ENCODE measurements around the gene NPIPB6.
A peak's percentile ranks its signal among the peaks of the same experiment; 100 is the strongest.
"Not testable (repeated sequence)": the region's sequence is repeated elsewhere in the genome, so short reads cannot be mapped to it uniquely, and the experiment has no call there.

NPIPB6 gene

GRCh38 chr16:28363408-28363807, at the start of gene NPIPB6:
NPIPB6 (minus strand) TSS chr16:28363508; CDS start chr16:28362822, 686 bp downstream.
- not testable (repeated sequence) for H3K27ac ChIP-seq (ENCODE audit: low read length); H3K9ac ChIP-seq (ENCODE audit: low read depth, low read length)

GRCh38 chr16:28403220-28404072, 40.1 kb upstream of the NPIPB6 start, which contains the start of gene EIF3CL:
EIF3CL (minus strand) TSS chr16:28403841; CDS start chr16:28403618, 223 bp downstream.
- not testable (repeated sequence) for H3K36me3 ChIP-seq (ENCODE audit: insufficient read depth, low read depth, low read length); H3K9me3 ChIP-seq (ENCODE audit: insufficient read depth, low read depth, low read length); H3K27ac ChIP-seq (ENCODE audit: low read length); H3K9ac ChIP-seq (ENCODE audit: low read depth, low read length); H3K4me1 ChIP-seq (ENCODE audit: insufficient read depth, low read length); H3K27me3 ChIP-seq (ENCODE audit: insufficient read depth, low read length)
- peak within 1 kb of the TSS; percentile 58; the same call in 1 of the 2 replicates for H3K4me3 ChIP-seq (ENCODE audit: low read length)

More at GRCh38 chr16:28363408-28363807, at the start of gene NPIPB6:
- H3K27me3 ChIP-seq (ENCODE audit: insufficient read depth, low read length); H3K9me3 ChIP-seq (ENCODE audit: insufficient read depth, low read depth, low read length); H3K36me3 ChIP-seq (ENCODE audit: insufficient read depth, low read depth, low read length); H3K4me1 ChIP-seq (ENCODE audit: insufficient read depth, low read length); H3K4me3 ChIP-seq (ENCODE audit: low read length): not testable (repeated sequence)

- H3K27ac ChIP-seq (ENCODE audit: low read length); H3K9ac ChIP-seq (ENCODE audit: low read depth, low read length); H3K36me3 ChIP-seq (ENCODE audit: insufficient read depth, low read depth, low read length); H3K9me3 ChIP-seq (ENCODE audit: insufficient read depth, low read depth, low read length); H3K27me3 ChIP-seq (ENCODE audit: insufficient read depth, low read length); H3K4me3 ChIP-seq (ENCODE audit: low read length); H3K4me1 ChIP-seq (ENCODE audit: insufficient read depth, low read length): not testable (repeated sequence)
Observed at GRCh38 chr16:28392054-28392453, 28.7 kb upstream of the NPIPB6 start.

- H3K27ac ChIP-seq (ENCODE audit: low read length); H3K36me3 ChIP-seq (ENCODE audit: insufficient read depth, low read depth, low read length); H3K9me3 ChIP-seq (ENCODE audit: insufficient read depth, low read depth, low read length); H3K9ac ChIP-seq (ENCODE audit: low read depth, low read length); H3K27me3 ChIP-seq (ENCODE audit: insufficient read depth, low read length); H3K4me3 ChIP-seq (ENCODE audit: low read length); H3K4me1 ChIP-seq (ENCODE audit: insufficient read depth, low read length): not testable (repeated sequence)
Observed at GRCh38 chr16:28382177-28382867, 19.0 kb upstream of the NPIPB6 start.

GRCh38 chr16:28377822-28378221, 14.5 kb upstream of the NPIPB6 start:
- not testable (repeated sequence) for H3K4me3 ChIP-seq (ENCODE audit: low read length); H3K27ac ChIP-seq (ENCODE audit: low read length); H3K36me3 ChIP-seq (ENCODE audit: insufficient read depth, low read depth, low read length); H3K9ac ChIP-seq (ENCODE audit: low read depth, low read length); H3K9me3 ChIP-seq (ENCODE audit: insufficient read depth, low read depth, low read length); H3K27me3 ChIP-seq (ENCODE audit: insufficient read depth, low read length); H3K4me1 ChIP-seq (ENCODE audit: insufficient read depth, low read length)

GRCh38 chr16:28377108-28377625, 13.9 kb upstream of the NPIPB6 start:
- not testable (repeated sequence) for H3K4me3 ChIP-seq (ENCODE audit: low read length); H3K27ac ChIP-seq (ENCODE audit: low read length); H3K9ac ChIP-seq (ENCODE audit: low read depth, low read length); H3K4me1 ChIP-seq (ENCODE audit: insufficient read depth, low read length); H3K27me3 ChIP-seq (ENCODE audit: insufficient read depth, low read length); H3K9me3 ChIP-seq (ENCODE audit: insufficient read depth, low read depth, low read length); H3K36me3 ChIP-seq (ENCODE audit: insufficient read depth, low read depth, low read length)

- H3K9ac ChIP-seq (ENCODE audit: low read depth, low read length); H3K4me1 ChIP-seq (ENCODE audit: insufficient read depth, low read length); H3K9me3 ChIP-seq (ENCODE audit: insufficient read depth, low read depth, low read length); H3K27me3 ChIP-seq (ENCODE audit: insufficient read depth, low read length); H3K27ac ChIP-seq (ENCODE audit: low read length); H3K36me3 ChIP-seq (ENCODE audit: insufficient read depth, low read depth, low read length); H3K4me3 ChIP-seq (ENCODE audit: low read length): not testable (repeated sequence)
Observed at GRCh38 chr16:28375115-28375514, 11.8 kb upstream of the NPIPB6 start.

GRCh38 chr16:28374281-28374680, 11.0 kb upstream of the NPIPB6 start:
- H3K4me1 ChIP-seq (ENCODE audit: insufficient read depth, low read length); H3K36me3 ChIP-seq (ENCODE audit: insufficient read depth, low read depth, low read length); H3K27ac ChIP-seq (ENCODE audit: low read length); H3K4me3 ChIP-seq (ENCODE audit: low read length); H3K9ac ChIP-seq (ENCODE audit: low read depth, low read length); H3K9me3 ChIP-seq (ENCODE audit: insufficient read depth, low read depth, low read length); H3K27me3 ChIP-seq (ENCODE audit: insufficient read depth, low read length): not testable (repeated sequence)

- H3K36me3 ChIP-seq (ENCODE audit: insufficient read depth, low read depth, low read length); H3K9ac ChIP-seq (ENCODE audit: low read depth, low read length); H3K9me3 ChIP-seq (ENCODE audit: insufficient read depth, low read depth, low read length); H3K27ac ChIP-seq (ENCODE audit: low read length); H3K4me3 ChIP-seq (ENCODE audit: low read length); H3K4me1 ChIP-seq (ENCODE audit: insufficient read depth, low read length); H3K27me3 ChIP-seq (ENCODE audit: insufficient read depth, low read length): not testable (repeated sequence)
Observed at GRCh38 chr16:28367926-28368325, 4.6 kb upstream of the NPIPB6 start.

- H3K27ac ChIP-seq (ENCODE audit: low read length); H3K9ac ChIP-seq (ENCODE audit: low read depth, low read length); H3K4me1 ChIP-seq (ENCODE audit: insufficient read depth, low read length); H3K9me3 ChIP-seq (ENCODE audit: insufficient read depth, low read depth, low read length); H3K4me3 ChIP-seq (ENCODE audit: low read length); H3K36me3 ChIP-seq (ENCODE audit: insufficient read depth, low read depth, low read length); H3K27me3 ChIP-seq (ENCODE audit: insufficient read depth, low read length): not testable (repeated sequence)
Observed at GRCh38 chr16:28364268-28365173, 1.2 kb upstream of the NPIPB6 start.

- H3K27me3 ChIP-seq (ENCODE audit: insufficient read depth, low read length); H3K4me1 ChIP-seq (ENCODE audit: insufficient read depth, low read length); H3K9ac ChIP-seq (ENCODE audit: low read depth, low read length); H3K9me3 ChIP-seq (ENCODE audit: insufficient read depth, low read depth, low read length); H3K36me3 ChIP-seq (ENCODE audit: insufficient read depth, low read depth, low read length); H3K27ac ChIP-seq (ENCODE audit: low read length); H3K4me3 ChIP-seq (ENCODE audit: low read length): not testable (repeated sequence)
Observed at GRCh38 chr16:28362600-28362999, 708 bp downstream of the NPIPB6 start.

All from iPS-20b (cell line).